ENCODE data around the gene AHSG.

AHSG gene

GRCh38 chr3:186653984-186654383 lies 41.1 kb downstream of the AHSG start:
- Histone ChIP-seq H3K27me3 (ENCODE audit: control insufficient read depth in 1 of 2, insufficient read depth in 2 of 2, low read length in 2 of 2) (no peaks in the 10 kb centered on the region), H3K4me1 (ENCODE audit: control insufficient read depth in 1 of 2, insufficient read depth in 2 of 2, low read length in 2 of 2) (no peaks in the 10 kb centered on the region), H3K9ac (ENCODE audit: low read depth in 1 of 2, low read length in 2 of 2) (no peak overlapping the region), H3K36me3 (ENCODE audit: control insufficient read depth in 1 of 2, insufficient read depth in 2 of 2, low read length in 2 of 2) (no peaks in the 10 kb centered on the region), H3K27ac (ENCODE audit: low read depth, low read length) (no peak overlapping the region), H3K9me3 (ENCODE audit: control insufficient read depth in 1 of 2, low read length in 2 of 2) (no peaks in the 10 kb centered on the region), H3K4me3 (ENCODE audit: low read depth in 1 of 2, low read length in 2 of 2) (no peak overlapping the region)

- Histone ChIP-seq H3K4me3 (ENCODE audit: low read depth in 1 of 2, low read length in 2 of 2) (no peak overlapping the region), H3K27ac (ENCODE audit: low read depth, low read length) (no peak overlapping the region)
Measured at GRCh38 chr3:186663361-186664118, 50.7 kb downstream of the AHSG start.

GRCh38 chr3:186664119-186664495 lies 51.2 kb downstream of the AHSG start:
- Histone ChIP-seq H3K27me3 (ENCODE audit: control insufficient read depth in 1 of 2, insufficient read depth in 2 of 2, low read length in 2 of 2) (peaks cover 4 to 6% of the 10 kb centered on the region in 2 donors), H3K9ac (ENCODE audit: low read depth in 1 of 2, low read length in 2 of 2) (no peak overlapping the region), H3K27ac (ENCODE audit: low read depth, low read length) (no peak overlapping the region), H3K4me1 (ENCODE audit: control insufficient read depth in 1 of 2, insufficient read depth in 2 of 2, low read length in 2 of 2) (no peaks in the 10 kb centered on the region), H3K4me3 (ENCODE audit: low read depth in 1 of 2, low read length in 2 of 2) (no peak overlapping the region), H3K9me3 (ENCODE audit: control insufficient read depth in 1 of 2, low read length in 2 of 2) (no peaks in the 10 kb centered on the region), H3K36me3 (ENCODE audit: control insufficient read depth in 1 of 2, insufficient read depth in 2 of 2, low read length in 2 of 2) (no peaks in the 10 kb centered on the region)

More at GRCh38 chr3:186663361-186664118, 50.7 kb downstream of the AHSG start:
- no peak overlapping the region for H3K9ac ChIP-seq (ENCODE audit: low read depth in 1 of 2, low read length in 2 of 2)
- peaks cover 4 to 6% of the 10 kb centered on the region in 2 donors for H3K27me3 ChIP-seq (ENCODE audit: control insufficient read depth in 1 of 2, insufficient read depth in 2 of 2, low read length in 2 of 2)
- H3K4me1 ChIP-seq (ENCODE audit: control insufficient read depth in 1 of 2, insufficient read depth in 2 of 2, low read length in 2 of 2) = no peaks in the 10 kb centered on the region
- H3K9me3 ChIP-seq (ENCODE audit: control insufficient read depth in 1 of 2, low read length in 2 of 2) = no peaks in the 10 kb centered on the region
- H3K36me3 ChIP-seq (ENCODE audit: control insufficient read depth in 1 of 2, insufficient read depth in 2 of 2, low read length in 2 of 2) = no peaks in the 10 kb centered on the region

- Histone ChIP-seq H3K9ac (ENCODE audit: low read depth in 1 of 2, low read length in 2 of 2) (no peak overlapping the region), H3K9me3 (ENCODE audit: control insufficient read depth in 1 of 2, low read length in 2 of 2) (no peaks in the 10 kb centered on the region), H3K27ac (ENCODE audit: low read depth, low read length) (no peak overlapping the region), H3K4me3 (ENCODE audit: low read depth in 1 of 2, low read length in 2 of 2) (no peak overlapping the region), H3K36me3 (ENCODE audit: control insufficient read depth in 1 of 2, insufficient read depth in 2 of 2, low read length in 2 of 2) (no peaks in the 10 kb centered on the region), H3K27me3 (ENCODE audit: control insufficient read depth in 1 of 2, insufficient read depth in 2 of 2, low read length in 2 of 2) (peaks cover 4 to 6% of the 10 kb centered on the region in 2 donors), H3K4me1 (ENCODE audit: control insufficient read depth in 1 of 2, insufficient read depth in 2 of 2, low read length in 2 of 2) (no peaks in the 10 kb centered on the region)
Measured at GRCh38 chr3:186664506-186664905, 51.6 kb downstream of the AHSG start.

GRCh38 chr3:186665625-186666188 lies 52.8 kb downstream of the AHSG start, which contains the start of gene HRG:
Gene HRG, plus strand, starts transcription at chr3:186666014. Its CDS starts 18 bp downstream, at chr3:186666032.
- no peaks in the 10 kb centered on the region for H3K36me3 ChIP-seq (ENCODE audit: control insufficient read depth in 1 of 2, insufficient read depth in 2 of 2, low read length in 2 of 2)
- no peak within 1 kb of the TSS for H3K4me3 ChIP-seq (ENCODE audit: low read depth in 1 of 2, low read length in 2 of 2)
- no peaks in the 10 kb centered on the region for H3K4me1 ChIP-seq (ENCODE audit: control insufficient read depth in 1 of 2, insufficient read depth in 2 of 2, low read length in 2 of 2)
- no peaks in the 10 kb centered on the region for H3K9me3 ChIP-seq (ENCODE audit: control insufficient read depth in 1 of 2, low read length in 2 of 2)
- H3K27ac ChIP-seq (ENCODE audit: low read depth, low read length) = no peak within 1 kb of the TSS
- H3K27me3 ChIP-seq (ENCODE audit: control insufficient read depth in 1 of 2, insufficient read depth in 2 of 2, low read length in 2 of 2) = peaks cover 4 to 6% of the 10 kb centered on the region in 2 donors
- H3K9ac ChIP-seq (ENCODE audit: low read depth in 1 of 2, low read length in 2 of 2) = no peak within 1 kb of the TSS

- Histone ChIP-seq H3K27me3 (ENCODE audit: control insufficient read depth in 1 of 2, insufficient read depth in 2 of 2, low read length in 2 of 2) (peaks cover 4 to 6% of the 10 kb centered on the region in 2 donors), H3K9ac (ENCODE audit: low read depth in 1 of 2, low read length in 2 of 2) (no peak overlapping the region), H3K36me3 (ENCODE audit: control insufficient read depth in 1 of 2, insufficient read depth in 2 of 2, low read length in 2 of 2) (no peaks in the 10 kb centered on the region), H3K4me1 (ENCODE audit: control insufficient read depth in 1 of 2, insufficient read depth in 2 of 2, low read length in 2 of 2) (no peaks in the 10 kb centered on the region), H3K9me3 (ENCODE audit: control insufficient read depth in 1 of 2, low read length in 2 of 2) (no peaks in the 10 kb centered on the region), H3K27ac (ENCODE audit: low read depth, low read length) (no peak overlapping the region), H3K4me3 (ENCODE audit: low read depth in 1 of 2, low read length in 2 of 2) (no peak overlapping the region)
Measured at GRCh38 chr3:186668426-186668825, 55.6 kb downstream of the AHSG start.

- Histone ChIP-seq H3K4me1 (ENCODE audit: control insufficient read depth in 1 of 2, insufficient read depth in 2 of 2, low read length in 2 of 2) (no peaks in the 10 kb centered on the region), H3K36me3 (ENCODE audit: control insufficient read depth in 1 of 2, insufficient read depth in 2 of 2, low read length in 2 of 2) (no peaks in the 10 kb centered on the region), H3K9ac (ENCODE audit: low read depth in 1 of 2, low read length in 2 of 2) (no peak overlapping the region), H3K9me3 (ENCODE audit: control insufficient read depth in 1 of 2, low read length in 2 of 2) (no peaks in the 10 kb centered on the region), H3K27me3 (ENCODE audit: control insufficient read depth in 1 of 2, insufficient read depth in 2 of 2, low read length in 2 of 2) (peaks cover 8 to 12% of the 10 kb centered on the region in 2 donors), H3K27ac (ENCODE audit: low read depth, low read length) (no peak overlapping the region), H3K4me3 (ENCODE audit: low read depth in 1 of 2, low read length in 2 of 2) (no peak overlapping the region)
Measured at GRCh38 chr3:186669378-186670084, 56.7 kb downstream of the AHSG start.

GRCh38 chr3:186670155-186670554 lies 57.3 kb downstream of the AHSG start:
- H3K4me1 ChIP-seq (ENCODE audit: control insufficient read depth in 1 of 2, insufficient read depth in 2 of 2, low read length in 2 of 2) = no peaks in the 10 kb centered on the region
- H3K27me3 ChIP-seq (ENCODE audit: control insufficient read depth in 1 of 2, insufficient read depth in 2 of 2, low read length in 2 of 2) = peaks cover 8 to 16% of the 10 kb centered on the region in 2 donors
- no peaks in the 10 kb centered on the region for H3K36me3 ChIP-seq (ENCODE audit: control insufficient read depth in 1 of 2, insufficient read depth in 2 of 2, low read length in 2 of 2)
- no peak overlapping the region for H3K9ac ChIP-seq (ENCODE audit: low read depth in 1 of 2, low read length in 2 of 2)
- no peak overlapping the region for H3K4me3 ChIP-seq (ENCODE audit: low read depth in 1 of 2, low read length in 2 of 2)
- H3K27ac ChIP-seq (ENCODE audit: low read depth, low read length) = no peak overlapping the region
- no peaks in the 10 kb centered on the region for H3K9me3 ChIP-seq (ENCODE audit: control insufficient read depth in 1 of 2, low read length in 2 of 2)

Measured in duodenal mucosa (tissue), 2 donors.